NCI-H1694 (cell line): Measurements from ENCODE around the gene PRKG2.

Experiments
- DNase-seq: peaks from one replicate; lab custom pipeline; 2025; lab: John Stamatoyannopoulos, UW

The PRKG2 gene

GRCh38 chr4:81095389-81095788 lies 119.6 kb downstream of the PRKG2 start:
- no peak for DNase-seq

- DNase-seq: no peak
Measured at GRCh38 chr4:81093720-81094401, 121.2 kb downstream of the PRKG2 start.

- DNase-seq: no peak
Measured at GRCh38 chr4:81085979-81086378, 129.0 kb downstream of the PRKG2 start.

GRCh38 chr4:81085291-81085690 lies 129.7 kb downstream of the PRKG2 start:
- DNase-seq: no peak

- no peak for DNase-seq
Measured at GRCh38 chr4:81084634-81085033, 130.4 kb downstream of the PRKG2 start.

GRCh38 chr4:81084029-81084428 lies 131.0 kb downstream of the PRKG2 start:
- no peak for DNase-seq

GRCh38 chr4:81081156-81081555 lies 133.9 kb downstream of the PRKG2 start:
- DNase-seq: no peak

GRCh38 chr4:81071013-81071412 lies 144.0 kb downstream of the PRKG2 start:
- no peak for DNase-seq

- peak; percentile 86 for DNase-seq
Measured at GRCh38 chr4:81069706-81070331, 145.2 kb downstream of the PRKG2 start.

- DNase-seq: no peak
Measured at GRCh38 chr4:81065446-81065845, 149.6 kb downstream of the PRKG2 start.

- DNase-seq: no peak
Measured at GRCh38 chr4:81062001-81062400, 153.0 kb downstream of the PRKG2 start.

GRCh38 chr4:81061344-81061730 lies 153.7 kb downstream of the PRKG2 start:
- DNase-seq: no peak

- no peak for DNase-seq
Measured at GRCh38 chr4:81060587-81061343, 154.3 kb downstream of the PRKG2 start.

GRCh38 chr4:81058621-81059020 lies 156.4 kb downstream of the PRKG2 start:
- DNase-seq: no peak

GRCh38 chr4:81052119-81053068 lies 162.6 kb downstream of the PRKG2 start:
- DNase-seq: peak; percentile 69

GRCh38 chr4:81049907-81050306 lies 165.1 kb downstream of the PRKG2 start:
- DNase-seq: no peak

GRCh38 chr4:81049330-81049729 lies 165.7 kb downstream of the PRKG2 start:
- no peak for DNase-seq

GRCh38 chr4:81042578-81043365 lies 172.2 kb downstream of the PRKG2 start:
- no peak for DNase-seq

GRCh38 chr4:81040012-81040659 lies 174.9 kb downstream of the PRKG2 start:
- peak; percentile 55 for DNase-seq

GRCh38 chr4:81039351-81039972 lies 175.6 kb downstream of the PRKG2 start:
- DNase-seq: no peak
